ENCODE data around the gene XXYLT1. TPM values are rescaled to one million over a fixed set of nuclear protein-coding genes. Genes with fewer than 3 reads are reported as not detected.
A peak's percentile ranks its signal among the peaks of the same experiment; 100 is the strongest.

Gene XXYLT1
- total and polyA plus RNA-seq, 9 of the 15 experiments (the other 6 are each of a cell fraction or from before 2014, with no cell fraction given) = 1.9 to 18.9 (median 15.0) TPM

- TF ChIP-seq E2F5 (CRISPR knock-in tag; IDR thresholded peaks at IDR 0.05) (peak; percentile 62; the same call in 1 of the 2 replicates), HES1 (IDR thresholded peaks at IDR 0.05; ENCODE audit: low read depth) (no peak), IRF9 (tag; IDR thresholded peaks at IDR 0.05) (no peak), ZNF143 (CRISPR knock-in tag; IDR thresholded peaks at IDR 0.05) (no peak), ZFX (CRISPR knock-in tag; IDR thresholded peaks at IDR 0.05) (peak; percentile 99), STAG1 (CRISPR knock-in tag; IDR thresholded peaks at IDR 0.05; ENCODE audit: borderline replicate concordance) (peak; percentile 9; the same call in 1 of the 2 replicates), MYBL2 (IDR thresholded peaks at IDR 0.05; ENCODE audit: low read depth) (no peak), MYBL2 (CRISPR knock-in tag; IDR thresholded peaks at IDR 0.05; ENCODE audit: borderline replicate concordance) (no peak), BHLHE40 (IDR thresholded peaks at IDR 0.05; ENCODE audit: low read length) (peak; percentile 69), PHF8 (IDR thresholded peaks at IDR 0.05; ENCODE audit: borderline replicate concordance, low read length) (peak; percentile 49; the same call in 1 of the 2 replicates), ZBTB5 (IDR thresholded peaks at IDR 0.05) (no peak), YY1 (IDR thresholded peaks at IDR 0.05; ENCODE audit: borderline replicate concordance in 1 of 3, control insufficient read depth in 1 of 3, extremely low read depth in 1 of 3, insufficient read depth in 3 of 3, insufficient read length in 1 of 3, insufficient replicate concordance in 2 of 3, low read depth in 1 of 3, low read length in 2 of 3) (peak in 1 of 3 experiments; percentile 46), ZC3H8 (IDR thresholded peaks at IDR 0.05) (no peak), ZNF696 (CRISPR knock-in tag; conservative IDR thresholded peaks at IDR 0.05) (no peak), BRCA1 (IDR thresholded peaks at IDR 0.05) (no peak), BRCA1 (CRISPR knock-in tag; IDR thresholded peaks at IDR 0.05) (no peak), CCNT2 (IDR thresholded peaks at IDR 0.05; ENCODE audit: borderline replicate concordance, extremely low read depth, insufficient read length, low read depth, low read length) (peak; percentile 85), ZNF224 (CRISPR knock-in tag; IDR thresholded peaks at IDR 0.05) (0 out of 2 replicates have a peak, but pooled peaks have one; percentile 66), ZNF707 (CRISPR knock-in tag; conservative IDR thresholded peaks at IDR 0.05) (no peak), USF2 (CRISPR knock-in tag; IDR thresholded peaks at IDR 0.05) (no peak), PRPF4 (IDR thresholded peaks at IDR 0.05; ENCODE audit: insufficient read depth, low read depth, low read length, poor library complexity, severe bottlenecking) (no peak), PRMT5 (CRISPR knock-in tag; IDR thresholded peaks at IDR 0.05) (no peak)
Measured at GRCh38 chr3:195259475-195260279, 11.3 kb downstream of the XXYLT1 start (continued).

Data from K562 (cell line).